Left hindlimb (tissue), 1 donor: Measurements from ENCODE around the gene KRTAP10-6.
"Not testable (repeated sequence)": the region's sequence is repeated elsewhere in the genome, so short reads cannot be mapped to it uniquely, and the experiment has no call there.

Source experiments
- DNase-seq: peaks from one replicate; pipeline ENCODE4 v3.0.0-alpha.2; 2018

The KRTAP10-6 gene

DNA sequence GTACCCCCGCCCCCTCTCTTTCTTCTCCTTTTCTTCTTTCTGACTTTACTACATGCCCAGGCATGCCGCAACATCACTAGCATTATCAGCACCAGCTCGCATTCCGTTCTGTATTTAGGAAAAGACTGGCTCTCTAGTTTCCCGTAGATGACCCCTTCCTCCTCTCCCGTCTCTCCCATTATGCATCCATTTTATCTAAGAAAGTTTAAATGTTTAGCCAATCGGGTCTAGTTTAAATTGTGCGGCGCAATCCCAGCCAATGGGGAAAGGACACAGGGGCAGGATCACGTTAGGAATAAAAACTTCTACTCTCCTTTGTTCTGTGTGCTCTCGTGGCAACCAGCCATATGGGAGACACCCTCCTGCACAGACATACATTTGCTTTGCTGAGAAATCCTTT, 5.8 kb upstream of the KRTAP10-6 start:
- DNase-seq: no peak

DNA sequence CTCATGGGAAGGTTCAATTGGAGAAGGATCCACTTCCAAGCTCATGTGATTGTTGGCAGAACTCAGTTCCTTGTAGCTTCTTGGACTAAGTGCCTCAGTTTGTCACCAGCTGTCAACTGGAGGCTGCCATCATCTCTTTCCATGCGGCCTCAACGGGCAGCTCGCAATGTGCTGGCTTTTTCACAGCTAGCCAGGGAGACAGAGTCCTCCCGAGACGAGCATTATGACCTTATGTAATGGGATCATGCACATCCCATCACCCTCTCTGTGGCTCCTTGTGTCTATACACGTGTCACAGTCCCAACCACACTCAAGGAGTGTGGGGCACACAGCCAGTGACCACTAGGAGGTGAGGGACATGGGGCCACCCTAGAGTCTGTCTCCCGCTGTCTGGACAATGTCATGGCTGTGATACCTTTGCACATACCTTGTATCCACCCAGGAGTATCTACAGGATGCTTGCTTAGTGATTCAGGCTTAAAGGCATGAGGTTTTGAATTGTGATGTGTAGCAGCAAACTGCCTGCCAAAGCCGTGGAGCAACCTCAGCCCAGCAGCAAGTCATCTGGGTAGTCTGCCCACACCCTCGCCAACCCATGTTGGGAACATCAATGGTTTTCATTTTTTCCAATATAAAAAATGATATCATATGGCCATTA, 3.9 kb upstream of the KRTAP10-6 start:
- no peak for DNase-seq

DNA sequence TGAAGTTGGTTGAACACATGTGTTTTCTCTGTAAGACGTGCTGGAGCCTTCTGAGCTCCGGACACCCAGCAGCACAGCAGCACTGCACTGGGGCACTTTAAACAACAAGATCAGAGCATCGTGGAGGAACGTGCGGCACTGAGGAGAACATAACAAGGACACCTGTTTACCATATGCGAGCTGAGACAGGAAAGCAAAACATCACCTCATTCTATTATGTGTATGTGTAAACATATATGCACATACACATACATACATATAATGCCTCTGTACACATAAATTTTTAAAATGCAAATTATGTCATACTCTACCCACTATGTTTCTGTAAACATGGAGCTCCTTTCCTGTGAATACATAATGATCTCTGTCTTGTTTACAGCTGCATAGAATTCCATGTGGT, 3.2 kb upstream of the KRTAP10-6 start:
- DNase-seq: no peak

DNA sequence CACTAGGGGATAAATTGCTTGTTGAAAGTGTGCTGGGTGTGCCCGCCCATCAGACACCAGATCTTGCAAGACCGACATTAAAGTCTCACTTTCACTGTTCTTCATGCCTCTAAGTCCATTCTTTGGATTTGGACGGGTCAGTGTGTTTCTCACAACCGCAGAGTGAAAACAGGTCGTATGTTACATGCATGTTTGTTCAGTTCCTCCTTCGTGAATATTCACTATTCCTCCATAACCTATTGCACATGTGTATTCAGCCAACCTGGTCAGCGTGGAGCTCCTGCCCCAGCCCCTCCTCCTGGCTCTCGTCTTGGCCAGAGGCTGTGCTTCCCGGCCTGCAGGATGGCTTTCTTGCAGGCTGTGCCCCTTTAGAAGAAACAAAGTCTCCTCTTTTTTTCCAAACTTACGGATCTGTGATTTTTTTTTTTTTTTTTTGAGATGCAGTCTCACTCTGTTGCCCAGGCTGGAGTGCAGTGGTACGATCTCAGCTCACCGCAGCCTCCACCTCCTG, 2.2 kb upstream of the KRTAP10-6 start:
- DNase-seq: no peak

DNA sequence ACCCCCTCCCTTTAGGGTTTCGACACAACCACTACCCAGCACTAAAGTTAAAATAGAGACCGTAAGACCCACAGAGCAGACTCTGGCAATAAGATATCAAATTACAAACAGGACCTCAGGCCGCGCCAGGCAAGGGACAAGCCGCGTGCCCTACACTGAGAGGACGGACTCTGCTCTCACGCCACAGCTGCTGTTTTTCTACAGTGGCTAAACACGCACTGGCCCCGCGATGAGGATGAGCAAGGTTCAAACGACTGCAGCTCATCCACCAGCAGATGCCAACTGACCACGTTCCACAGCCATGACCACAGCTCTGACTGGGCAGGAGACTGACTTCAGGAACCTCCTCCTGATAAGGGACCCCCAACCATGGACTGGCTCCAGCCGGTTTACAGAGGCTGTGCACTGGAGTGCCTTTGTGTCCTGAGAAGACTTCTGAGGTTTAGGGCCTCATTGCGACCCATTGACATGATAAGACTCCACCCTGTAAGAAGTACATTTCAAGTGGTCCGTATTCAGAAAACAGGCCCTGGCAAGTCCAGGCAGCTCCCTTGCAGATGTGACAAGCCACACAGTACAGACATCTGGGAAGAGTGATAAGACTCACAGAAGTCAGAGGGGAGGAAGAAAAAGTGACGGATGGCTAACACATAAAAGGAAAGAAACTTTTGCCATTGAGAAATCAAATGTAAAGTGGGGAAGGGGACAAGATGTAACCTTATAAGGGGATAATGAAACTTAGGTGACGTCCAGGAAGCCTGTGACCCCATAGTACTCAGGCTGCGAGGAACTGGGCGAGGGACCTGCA, 1.5 kb upstream of the KRTAP10-6 start:
- no peak for DNase-seq

DNA sequence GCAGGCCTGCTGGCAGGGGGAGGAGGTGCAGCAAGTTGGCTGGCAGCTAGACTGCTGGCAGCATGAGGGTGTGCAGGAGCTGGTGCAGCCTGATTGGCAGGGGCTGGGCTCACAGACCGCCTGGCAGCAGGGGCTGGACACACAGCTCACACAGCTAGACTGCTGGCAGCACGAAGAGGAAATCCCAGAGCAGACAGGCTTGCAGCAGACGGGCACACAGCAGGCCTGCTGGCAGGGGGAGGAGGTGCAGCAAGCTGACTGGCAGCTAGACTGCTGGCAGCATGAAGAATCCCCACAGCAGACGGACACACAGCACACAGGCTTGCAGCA, 539 bp downstream of the KRTAP10-6 start:
- DNase-seq: not testable (repeated sequence)

DNA sequence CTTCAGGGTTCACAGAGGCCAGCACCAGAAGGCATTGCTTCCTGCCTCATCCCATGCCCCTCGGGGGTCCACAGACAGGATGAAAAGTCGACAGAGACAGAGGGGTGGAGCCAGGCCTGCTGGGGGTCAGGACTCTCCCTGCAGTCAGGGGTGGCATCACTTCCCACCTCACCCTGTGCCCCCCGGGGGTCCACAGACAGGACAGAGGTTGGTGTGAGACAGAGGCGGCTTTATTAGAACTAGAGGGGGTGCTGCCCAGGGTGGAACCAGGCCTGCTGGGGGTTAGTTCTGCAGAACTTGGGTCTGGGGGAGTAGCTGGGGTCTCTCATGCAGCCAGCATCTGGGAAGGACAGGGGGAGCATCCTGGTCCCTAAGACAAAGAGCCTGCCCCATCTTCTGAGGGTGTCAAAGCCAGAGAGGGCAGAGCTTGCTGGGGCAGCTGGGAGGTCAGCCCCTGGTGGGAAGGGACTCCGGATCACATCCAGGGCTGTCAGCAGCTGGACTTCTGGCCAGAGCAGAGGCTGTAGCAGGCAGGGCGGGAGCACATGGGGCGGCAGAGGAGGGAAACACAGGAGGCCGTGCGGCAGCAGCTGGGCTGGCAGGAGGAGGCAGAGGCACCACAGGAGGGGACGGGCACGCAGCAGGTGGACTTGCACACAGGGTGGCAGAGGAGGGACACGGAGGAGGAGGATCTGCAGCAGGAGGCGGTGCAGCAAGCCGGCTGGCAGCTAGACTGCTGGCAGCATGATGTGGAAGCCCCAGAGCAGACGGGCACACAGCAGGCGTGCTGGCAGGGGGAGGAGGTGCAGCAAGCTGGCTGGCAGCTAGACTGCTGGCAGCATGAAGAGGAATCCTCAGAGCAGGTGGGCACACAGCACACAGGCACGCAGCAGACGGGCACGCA, 1.2 kb downstream of the KRTAP10-6 start:
- DNase-seq: not testable (repeated sequence)

DNA sequence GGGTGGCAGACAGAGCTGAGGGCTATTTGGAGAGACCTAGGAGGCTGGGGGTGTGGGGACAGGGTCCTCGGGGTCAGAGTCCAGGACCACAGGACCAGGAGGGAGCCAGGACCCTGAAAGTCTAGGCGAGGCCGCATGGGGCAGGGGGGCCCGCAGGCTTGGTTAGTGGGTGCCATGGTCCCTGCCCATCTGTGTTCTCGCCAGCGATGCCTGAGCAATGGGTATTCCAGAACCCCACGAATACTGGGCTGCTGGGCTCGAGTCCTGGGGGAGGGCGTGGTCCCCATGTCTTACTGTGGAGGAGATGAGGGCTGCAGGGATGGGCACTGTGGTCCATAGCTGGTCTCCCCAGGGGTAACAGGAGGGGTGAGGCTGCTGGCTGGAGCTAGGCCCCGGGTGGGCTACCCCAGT, 2.0 kb downstream of the KRTAP10-6 start:
- DNase-seq: no peak

DNA sequence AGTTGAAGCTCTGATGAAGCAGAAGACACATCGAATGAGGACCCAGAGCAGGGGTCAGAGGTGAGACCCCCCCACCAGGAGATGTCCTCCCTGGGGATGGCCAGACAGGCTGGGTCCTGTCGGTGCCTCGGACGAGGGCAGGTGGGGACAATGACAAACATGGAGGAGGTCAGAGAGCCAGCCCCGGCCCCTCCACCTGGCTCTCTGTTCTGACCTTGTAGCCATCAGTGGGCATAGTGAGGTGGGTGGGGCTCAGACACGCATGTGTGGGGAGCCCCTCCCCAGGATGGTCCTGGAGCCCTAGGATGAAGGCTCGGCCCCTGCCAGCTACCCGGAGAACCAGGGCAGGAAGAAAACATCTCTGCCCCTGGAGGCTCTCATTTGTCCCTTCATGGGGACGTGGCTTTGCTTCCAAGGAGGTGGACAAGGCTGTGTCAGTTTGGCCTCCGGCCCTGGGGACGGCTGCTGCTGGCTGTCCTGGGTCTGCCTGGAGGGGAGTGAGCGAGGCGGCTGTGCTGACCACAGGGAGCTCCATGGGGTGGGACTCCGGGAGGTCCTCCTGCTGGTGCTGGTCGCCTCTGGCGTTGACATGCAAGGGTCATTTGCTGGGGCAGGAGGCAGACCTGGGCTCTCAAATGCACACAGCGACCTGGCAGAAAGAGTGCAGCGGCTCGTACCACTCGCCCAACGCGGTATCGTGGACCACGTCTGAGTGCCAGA, 2.6 kb downstream of the KRTAP10-6 start:
- DNase-seq: no peak

DNA sequence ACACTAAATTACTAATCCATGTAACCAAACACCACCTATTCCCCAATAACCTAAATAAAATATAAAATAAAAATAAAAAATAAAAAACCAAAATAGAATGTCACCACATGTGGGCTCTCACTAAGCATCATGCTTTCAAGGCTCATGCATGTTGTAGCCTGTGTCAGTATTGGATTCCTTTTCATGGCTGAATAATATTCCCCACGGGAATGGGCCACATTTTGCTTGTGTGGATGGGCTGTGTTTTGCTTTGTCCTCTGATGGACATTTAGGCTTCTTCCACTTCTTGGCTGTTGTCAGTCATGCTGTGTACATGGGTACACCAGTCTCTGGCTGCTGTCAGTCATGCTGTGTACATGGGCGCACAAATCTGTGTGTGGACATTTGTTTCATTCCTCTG, 3.2 kb downstream of the KRTAP10-6 start:
- DNase-seq: no peak

DNA sequence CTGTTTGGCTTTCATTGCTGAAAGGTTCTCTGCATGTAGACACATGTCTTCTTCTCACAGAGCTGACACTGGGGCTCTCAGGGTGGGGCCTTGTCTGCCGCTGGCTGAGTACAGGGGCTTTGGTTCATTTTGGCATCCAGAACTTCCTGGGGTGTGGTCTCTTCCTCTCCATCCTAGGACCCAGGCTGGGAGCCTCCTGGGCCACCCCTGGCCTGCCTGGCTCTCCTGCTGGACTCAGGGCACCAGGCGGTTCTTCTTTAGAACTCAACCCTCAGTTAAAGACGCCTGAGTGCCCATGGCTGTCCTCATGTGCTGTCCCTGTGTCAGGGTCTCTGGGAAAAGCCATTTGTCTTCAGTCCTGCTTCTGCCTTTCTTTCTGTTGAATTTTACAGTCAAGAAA, 6.4 kb downstream of the KRTAP10-6 start:
- no peak for DNase-seq

DNA sequence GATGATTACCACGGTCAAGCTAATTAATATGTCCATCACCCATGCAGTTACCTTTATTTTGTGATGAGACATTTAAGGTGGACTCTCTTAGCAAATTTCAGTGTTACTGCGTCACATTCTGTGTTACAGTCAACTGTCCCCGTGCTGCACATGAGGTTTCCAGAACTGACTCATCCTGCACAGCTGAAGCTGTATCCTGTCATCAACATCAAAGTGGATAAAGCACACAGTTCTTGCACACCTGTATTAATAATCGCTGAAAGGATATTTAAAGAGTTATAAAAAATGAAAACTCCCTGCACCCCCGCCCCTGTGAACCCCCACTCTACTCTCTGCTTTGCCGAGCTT, 8.5 kb downstream of the KRTAP10-6 start:
- no peak for DNase-seq

DNA sequence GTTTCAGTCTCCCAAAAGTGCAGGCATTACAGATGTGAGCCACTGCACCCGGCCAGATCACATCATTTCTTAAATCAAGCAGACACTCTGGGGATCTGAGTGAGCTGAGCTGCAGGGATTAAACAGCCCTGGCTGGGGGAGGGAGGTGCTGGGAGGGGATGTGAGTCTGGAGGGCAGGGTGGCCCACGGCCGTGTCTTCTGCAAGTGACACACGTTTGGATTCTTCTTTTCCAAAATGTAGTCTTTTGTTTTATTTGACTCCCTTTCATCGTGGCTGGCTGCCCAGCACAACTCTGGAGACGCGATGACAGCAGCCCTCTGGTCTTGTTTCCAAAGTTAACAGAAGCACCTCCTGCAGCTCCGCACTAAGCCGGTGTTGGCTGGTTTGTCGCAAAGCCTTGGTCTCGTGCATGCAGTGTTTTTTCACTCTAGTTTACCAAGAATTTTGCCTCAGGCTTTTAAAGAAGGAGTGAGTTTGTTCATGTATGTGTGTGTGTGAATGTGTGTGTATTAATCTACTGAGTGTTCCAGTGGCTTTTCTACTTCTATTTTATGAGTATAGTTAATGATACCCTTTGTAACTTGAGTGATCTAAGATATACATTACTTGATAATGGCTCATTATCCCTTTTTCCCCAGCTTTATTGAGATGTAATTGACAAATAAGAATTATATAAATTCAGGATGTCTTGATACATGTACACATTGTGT, 9.1 kb downstream of the KRTAP10-6 start:
- DNase-seq: no peak

DNA sequence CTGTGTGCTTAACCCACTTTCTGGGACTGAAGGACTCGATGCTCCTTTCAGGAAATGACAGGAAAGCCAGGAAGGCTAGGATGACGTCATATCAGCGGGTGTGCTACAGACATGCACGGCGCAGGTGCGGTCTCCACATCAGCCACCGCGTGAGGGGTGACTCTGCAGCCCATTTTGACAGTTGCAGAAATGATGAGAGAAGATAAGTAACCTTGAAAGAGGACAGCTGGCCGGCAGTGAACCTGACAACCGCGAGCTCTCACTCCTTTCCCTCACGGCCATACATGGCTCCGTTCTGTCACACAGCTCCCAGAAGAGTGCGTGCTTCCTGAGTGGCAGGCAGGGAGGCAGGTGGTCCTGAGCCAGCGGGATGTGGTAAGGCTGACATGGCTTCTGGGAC, 10.2 kb downstream of the KRTAP10-6 start:
- no peak for DNase-seq

DNA sequence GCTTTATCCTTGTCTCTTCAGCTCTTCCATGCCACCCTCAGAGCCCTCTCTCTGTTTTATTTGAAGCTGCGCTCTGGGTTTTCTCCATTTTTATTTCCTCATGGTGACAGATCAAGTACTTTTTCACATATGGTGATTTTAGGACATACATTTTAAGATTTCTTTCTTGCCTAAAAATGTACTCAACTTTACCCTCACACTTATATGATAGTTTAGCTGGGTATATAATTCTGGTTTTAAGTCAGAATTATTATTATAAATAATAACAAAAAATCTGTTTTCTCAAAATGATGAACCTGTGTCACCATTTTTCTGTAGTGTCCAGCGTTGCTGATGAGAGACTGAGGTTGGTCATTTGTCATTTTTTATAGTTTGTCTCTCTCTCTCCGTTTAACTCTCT, 11.1 kb downstream of the KRTAP10-6 start:
- no peak for DNase-seq

DNA sequence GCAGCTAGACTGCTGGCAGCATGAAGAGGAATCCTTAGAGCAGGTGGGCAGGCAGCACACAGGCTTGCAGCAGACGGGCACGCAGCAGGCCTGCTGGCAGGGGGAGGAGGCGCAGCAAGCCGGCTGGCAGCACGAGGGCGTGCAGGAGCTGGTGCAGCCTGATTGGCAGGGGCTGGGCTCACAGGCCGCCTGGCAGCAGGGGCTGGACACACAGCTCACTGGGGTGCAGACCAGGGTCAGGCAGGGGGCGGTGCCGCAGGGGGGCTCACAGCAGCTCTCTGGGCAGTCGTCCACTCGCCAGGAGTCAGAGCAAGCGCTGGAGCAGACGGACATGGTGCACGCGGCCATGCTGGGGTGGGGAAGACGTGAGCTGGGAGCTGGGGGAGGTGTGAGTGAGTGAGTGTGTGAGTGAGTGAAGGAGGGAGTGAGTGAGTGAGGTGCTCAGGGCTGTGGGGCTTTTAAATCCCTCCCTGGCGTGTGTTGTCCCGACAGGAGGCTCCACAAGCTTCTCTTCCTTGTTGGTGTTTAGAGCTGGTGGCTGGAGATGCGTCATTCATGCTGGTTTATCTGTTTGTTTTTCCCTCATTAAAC, 12.0 kb downstream of the KRTAP10-6 start, which contains the start of gene KRTAP10-5:
Gene KRTAP10-5, minus strand, starts transcription at position 374 of the 591 bp plus-strand sequence. Its CDS starts 26 bp downstream, at position 348.
- not testable (repeated sequence) for DNase-seq

DNA sequence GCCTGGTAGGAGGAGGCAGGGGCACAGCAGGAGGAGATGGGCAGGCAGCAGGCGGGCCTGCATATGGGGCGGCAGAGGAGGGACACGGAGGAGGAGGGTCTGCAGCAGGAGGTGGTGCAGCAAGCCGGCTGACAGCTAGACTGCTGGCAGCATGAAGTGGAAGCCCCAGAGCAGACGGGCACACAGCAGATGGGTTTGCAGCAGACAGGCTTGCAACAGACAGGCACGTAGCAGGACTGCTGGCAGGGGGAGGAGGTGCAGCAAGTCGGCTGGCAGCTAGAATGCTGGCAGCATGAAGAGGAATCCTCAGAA, 12.5 kb downstream of the KRTAP10-6 start:
- no peak for DNase-seq

DNA sequence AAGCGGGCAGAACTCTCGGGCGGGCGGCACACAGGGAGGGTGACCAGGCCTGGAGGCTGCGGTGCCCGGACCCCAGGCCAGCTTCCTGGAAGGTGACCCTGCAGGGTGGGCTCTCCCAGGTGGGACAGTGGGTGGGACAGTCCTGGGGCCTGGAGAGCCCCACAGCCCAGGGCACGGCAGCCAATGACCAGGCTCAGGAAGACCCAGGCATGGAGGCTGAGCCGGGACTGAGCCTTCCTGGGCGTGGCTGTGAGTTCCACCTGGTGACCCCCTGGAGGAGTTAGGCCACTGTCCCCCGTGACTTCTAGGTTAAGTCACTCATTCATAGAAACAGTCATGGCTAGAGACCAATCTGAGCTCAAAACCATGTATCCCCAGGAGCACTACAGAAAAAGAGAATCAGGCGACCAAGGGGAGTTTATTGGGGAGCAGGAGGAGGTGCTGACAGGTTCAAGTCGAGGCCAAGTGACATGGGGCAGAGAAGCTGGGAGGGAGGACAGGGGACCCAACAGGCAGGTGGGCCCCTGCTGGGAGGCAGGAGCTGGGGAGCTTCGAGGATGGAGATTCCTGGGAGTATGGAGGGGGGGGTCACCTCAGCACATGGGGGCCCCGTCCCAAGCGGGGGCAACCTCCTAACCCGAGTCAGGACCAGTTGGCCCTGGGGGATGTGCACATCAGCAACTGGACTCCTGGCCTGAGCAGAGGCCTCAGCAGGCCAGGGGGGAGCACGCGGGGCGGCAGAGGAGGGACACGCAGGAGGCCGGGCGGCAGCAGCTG, 13.1 kb downstream of the KRTAP10-6 start:
- DNase-seq: no peak

DNA sequence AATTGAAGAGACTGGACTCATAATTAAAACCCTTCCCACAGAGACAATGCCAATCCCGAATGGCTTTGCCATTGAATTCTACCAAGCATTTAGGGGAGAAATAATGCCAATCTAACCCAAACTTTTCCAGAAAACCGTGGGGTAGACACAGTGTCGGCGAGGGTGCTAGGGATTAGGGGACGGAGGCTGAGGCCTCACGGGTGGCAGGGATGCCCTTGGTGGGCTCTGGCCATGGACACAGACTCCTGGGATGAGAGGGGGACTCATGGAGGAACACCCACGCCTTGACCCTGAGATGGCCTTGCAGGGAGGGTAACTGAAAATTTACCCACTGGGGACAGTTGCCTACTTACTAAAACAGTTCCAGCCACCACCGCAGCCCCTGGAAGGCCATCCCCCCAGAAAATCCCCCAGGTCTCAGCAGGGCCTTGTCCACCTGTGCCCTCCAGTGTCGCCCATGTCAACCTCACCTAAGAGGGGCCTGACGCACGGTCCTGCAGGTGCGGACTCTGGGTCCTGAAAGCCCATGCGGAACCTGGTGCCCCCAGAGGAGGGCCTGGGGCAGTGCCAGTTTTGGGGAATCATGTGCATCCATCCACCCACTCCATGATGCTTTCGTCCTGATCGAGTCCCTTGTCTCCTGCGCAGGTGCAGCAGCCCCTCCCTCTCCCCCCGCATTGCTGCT, 13.8 kb downstream of the KRTAP10-6 start:
- no peak for DNase-seq

DNA sequence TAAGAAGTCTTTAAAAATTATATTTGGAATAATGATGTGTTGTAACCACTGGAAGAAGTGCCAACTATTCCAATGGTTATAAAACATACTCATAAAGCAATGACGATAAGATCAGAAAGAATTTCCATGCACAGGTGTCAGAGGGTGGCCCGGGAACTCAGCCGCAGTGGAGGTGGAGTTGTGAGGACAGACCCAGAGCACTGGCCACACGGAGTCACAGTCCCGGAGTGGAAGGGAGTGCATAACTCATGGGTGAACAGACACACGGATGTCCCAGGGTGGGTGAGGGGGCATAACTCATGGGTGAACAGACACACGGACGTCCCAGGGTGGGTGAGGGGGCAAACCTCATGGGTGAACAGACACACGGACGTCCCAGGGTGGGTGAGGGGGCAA, 16.3 kb downstream of the KRTAP10-6 start:
- no peak for DNase-seq
